NT2/D1 (cell line): ENCODE measurements around the gene PTPN1.

Experiments used
- SUZ12 ChIP-seq: IDR thresholded peaks from 2 replicates; pipeline ENCODE4 v1.6.1; 2011; ENCODE audit not compliant: insufficient read length, insufficient read depth; ENCODE audit errors: extremely low read depth
- YY1 ChIP-seq: IDR thresholded peaks from 2 replicates; pipeline ENCODE4 v1.6.1; 2011; ENCODE audit not compliant: insufficient read length, insufficient read depth

GRCh38 chr20:50578778-50579165 lies 68.6 kb downstream of the PTPN1 start:
- TF ChIP-seq YY1, result no peak
- TF ChIP-seq SUZ12, result no peak
